HL-60 (cell line): ENCODE results near the gene SIGLECL1.

Source experiments
- DNase-seq, 2 experiments: peaks; one replicate each; pipeline ENCODE4 v3.0.0-alpha.2; 2010 to 2020; ENCODE audit warnings: low read depth in 1 of 2, low spot score in 1 of 2
- H3K27ac ChIP-seq: fragments of 250-450 bp; sonication (Bioruptor Pico); replicated peaks from 2 replicates; pipeline ENCODE4 v1.5.1; 2020; ENCODE audit warnings: mild to moderate bottlenecking, moderate library complexity
- H3K27me3 ChIP-seq: fragments of 250-450 bp; sonication (Bioruptor Pico); 2 replicates; pipeline ENCODE4 v1.5.1; 2021; ENCODE audit warnings: mild to moderate bottlenecking, moderate library complexity; ENCODE audit not compliant: insufficient read depth, poor library complexity, severe bottlenecking
- H3K4me3 ChIP-seq: replicated peaks from 2 replicates; pipeline ENCODE4 v1.5.1; 2011; ENCODE audit warnings: mild to moderate bottlenecking, control low read depth, low read length; ENCODE audit not compliant: insufficient read depth
- CTCF ChIP-seq: IDR thresholded peaks from one replicate; pipeline ENCODE4 v1.5.1; 2011; ENCODE audit warnings: low read length, control low read depth, inconsistent platforms; ENCODE audit not compliant: insufficient read depth
- GABPA ChIP-seq: IDR thresholded peaks from 2 replicates; pipeline ENCODE4 v1.6.1; 2012; ENCODE audit warnings: low read depth
- POLR2AphosphoS5 ChIP-seq: IDR thresholded peaks from 2 replicates; pipeline ENCODE4 v1.6.1; 2012; ENCODE audit warnings: low read depth
- REST ChIP-seq: IDR thresholded peaks from 2 replicates; pipeline ENCODE4 v1.6.1; 2012; ENCODE audit warnings: low read depth; ENCODE audit not compliant: insufficient replicate concordance
- SPI1 ChIP-seq: IDR thresholded peaks from 2 replicates; pipeline ENCODE4 v1.6.1; 2012; ENCODE audit warnings: low read depth, mild to moderate bottlenecking, borderline replicate concordance
- long read RNA-seq: library from polyadenylated mRNA; unstranded; transcript quantifications from one replicate; pipeline ENCODE4 v2.0.0, GENCODE V29; 2020

The SIGLECL1 gene
- long read RNA-seq: 0 reads

- Histone ChIP-seq H3K4me3 (no peak within 1 kb of the TSS), H3K27me3 (no peaks in the 10 kb centered on the region), H3K27ac (no peak within 1 kb of the TSS)
- TF ChIP-seq SPI1 (no peak), CTCF (no peak), REST (no peak), GABPA (no peak), POLR2AphosphoS5 (no peak)
- no peak for DNase-seq
Measured at GRCh38 chr19:51250786-51251467, at the start of gene SIGLECL1. SIGLECL1 (plus strand) TSS chr19:51251080; CDS start chr19:51264073, 12,993 bp downstream.

- Histone ChIP-seq H3K27ac (no peak overlapping the region), H3K27me3 (no peaks in the 10 kb centered on the region), H3K4me3 (no peak overlapping the region)
- no peak for TF ChIP-seq SPI1
- TF ChIP-seq POLR2AphosphoS5: no peak
- no peak for TF ChIP-seq GABPA
- TF ChIP-seq CTCF: no peak
- TF ChIP-seq REST: no peak
- no peak for DNase-seq
Measured at GRCh38 chr19:51201712-51202111, 49.2 kb upstream of the SIGLECL1 start.

GRCh38 chr19:51203916-51204315, 47.0 kb upstream of the SIGLECL1 start:
- H3K27ac ChIP-seq: no peak overlapping the region
- H3K4me3 ChIP-seq: no peak overlapping the region
- no peaks in the 10 kb centered on the region for H3K27me3 ChIP-seq
- peak in 1 of 2 experiments; percentile 24 for DNase-seq
- TF ChIP-seq POLR2AphosphoS5 (no peak), CTCF (no peak), GABPA (no peak), REST (no peak), SPI1 (no peak)
